HG03442 (cell line): ENCODE data around the gene SF1.

Experiments used
- ATAC-seq: cut with Tn5 transposase; IDR thresholded peaks from one replicate; pipeline ENCODE4 v1.9.1; 2021; ENCODE audit warnings: mild to moderate bottlenecking, moderate library complexity; ENCODE audit not compliant: unreplicated experiment

The SF1 gene

DNA sequence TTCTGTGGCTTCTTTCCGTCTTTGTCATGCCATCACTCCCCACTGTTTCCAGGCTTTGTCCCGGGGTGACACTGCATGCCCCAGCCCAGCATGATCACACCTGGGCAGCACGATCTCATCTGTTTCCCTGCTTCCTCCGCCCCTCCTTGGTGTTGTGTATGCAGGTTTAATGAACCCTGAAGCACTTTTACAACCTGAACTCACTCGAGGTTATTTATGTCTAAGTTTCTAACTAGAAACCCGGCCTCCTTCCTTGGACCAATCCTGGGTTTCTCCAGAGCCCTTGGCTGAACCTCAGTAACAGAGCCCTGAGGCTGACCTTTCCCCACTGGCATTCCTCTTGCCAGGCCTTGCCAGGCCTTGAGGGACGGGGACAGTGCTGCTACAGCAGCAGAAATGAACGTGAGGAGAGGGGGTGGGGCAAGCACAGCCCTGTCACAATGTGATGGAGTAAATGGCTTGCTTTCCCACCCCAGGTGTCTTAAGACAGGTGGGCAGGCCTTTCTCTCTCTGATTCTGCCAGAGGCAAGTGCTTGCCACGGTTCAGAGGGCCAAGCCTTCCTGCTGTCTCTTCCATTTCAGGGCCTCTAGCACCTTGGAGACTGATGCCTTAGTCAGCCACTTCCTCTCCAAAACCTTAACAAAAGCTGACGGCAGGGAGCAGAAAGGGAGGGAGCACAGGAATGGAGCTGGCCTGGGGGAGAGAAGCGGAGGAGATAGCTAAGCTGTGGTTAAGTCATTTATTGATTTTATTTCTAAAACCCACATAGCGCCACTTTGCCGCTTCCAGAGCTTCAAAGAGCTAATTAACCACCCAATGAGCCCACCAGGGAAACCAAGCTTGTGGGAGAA, 15.4 kb downstream of the SF1 start:
- ATAC-seq, result no peak

DNA sequence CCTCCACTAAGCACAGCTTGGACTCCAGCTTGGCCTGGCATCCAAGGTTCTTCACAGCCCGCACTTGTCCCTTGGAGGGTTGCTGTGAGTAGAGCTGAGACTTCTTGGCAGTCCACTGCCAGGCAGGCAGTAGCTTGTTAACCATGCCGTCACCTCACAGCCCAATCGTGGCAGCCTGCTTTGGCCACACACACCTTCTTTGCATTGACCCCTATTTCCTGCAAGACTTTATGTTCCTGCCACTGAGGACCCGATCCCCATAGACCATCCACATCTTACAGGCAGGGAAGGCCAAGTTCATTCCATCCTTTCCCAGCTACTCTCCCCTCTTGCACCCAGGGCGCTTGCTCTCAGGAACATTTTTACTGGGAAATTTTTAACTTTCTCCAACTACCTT, 16.1 kb downstream of the SF1 start:
- ATAC-seq, result no peak

DNA sequence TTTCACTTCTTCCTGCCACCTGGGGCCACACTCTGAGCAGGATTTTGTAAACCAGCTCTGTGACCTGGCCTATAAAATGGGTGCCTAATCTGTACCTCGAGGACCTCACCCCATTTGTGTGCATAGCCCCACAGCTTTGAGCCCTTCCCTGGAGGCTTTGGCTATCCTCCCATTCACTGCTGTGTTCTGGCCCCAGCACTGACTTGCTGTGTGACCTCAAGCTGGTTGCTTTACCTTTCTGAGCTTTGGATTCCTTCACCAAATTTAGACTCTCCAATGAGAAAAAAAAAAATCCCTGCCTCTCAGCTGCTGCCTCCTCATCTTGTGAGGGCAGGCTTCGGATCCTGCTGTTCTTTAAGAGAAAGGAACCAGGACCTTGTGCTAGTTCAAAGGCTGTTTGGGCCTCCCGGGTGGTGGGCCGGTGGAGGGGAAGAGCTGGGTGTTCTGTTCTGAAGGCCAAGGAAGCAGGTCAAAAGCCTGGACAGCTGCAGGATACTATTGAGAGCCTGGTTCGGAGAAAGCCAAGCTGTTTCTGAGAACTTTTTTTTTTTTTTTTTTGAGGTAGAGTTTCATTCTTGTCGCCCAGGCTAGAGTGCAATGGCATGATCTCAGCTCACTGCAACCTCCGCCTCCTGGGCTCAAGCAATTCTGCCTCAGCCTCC, 17.5 kb downstream of the SF1 start:
- no peak for ATAC-seq

DNA sequence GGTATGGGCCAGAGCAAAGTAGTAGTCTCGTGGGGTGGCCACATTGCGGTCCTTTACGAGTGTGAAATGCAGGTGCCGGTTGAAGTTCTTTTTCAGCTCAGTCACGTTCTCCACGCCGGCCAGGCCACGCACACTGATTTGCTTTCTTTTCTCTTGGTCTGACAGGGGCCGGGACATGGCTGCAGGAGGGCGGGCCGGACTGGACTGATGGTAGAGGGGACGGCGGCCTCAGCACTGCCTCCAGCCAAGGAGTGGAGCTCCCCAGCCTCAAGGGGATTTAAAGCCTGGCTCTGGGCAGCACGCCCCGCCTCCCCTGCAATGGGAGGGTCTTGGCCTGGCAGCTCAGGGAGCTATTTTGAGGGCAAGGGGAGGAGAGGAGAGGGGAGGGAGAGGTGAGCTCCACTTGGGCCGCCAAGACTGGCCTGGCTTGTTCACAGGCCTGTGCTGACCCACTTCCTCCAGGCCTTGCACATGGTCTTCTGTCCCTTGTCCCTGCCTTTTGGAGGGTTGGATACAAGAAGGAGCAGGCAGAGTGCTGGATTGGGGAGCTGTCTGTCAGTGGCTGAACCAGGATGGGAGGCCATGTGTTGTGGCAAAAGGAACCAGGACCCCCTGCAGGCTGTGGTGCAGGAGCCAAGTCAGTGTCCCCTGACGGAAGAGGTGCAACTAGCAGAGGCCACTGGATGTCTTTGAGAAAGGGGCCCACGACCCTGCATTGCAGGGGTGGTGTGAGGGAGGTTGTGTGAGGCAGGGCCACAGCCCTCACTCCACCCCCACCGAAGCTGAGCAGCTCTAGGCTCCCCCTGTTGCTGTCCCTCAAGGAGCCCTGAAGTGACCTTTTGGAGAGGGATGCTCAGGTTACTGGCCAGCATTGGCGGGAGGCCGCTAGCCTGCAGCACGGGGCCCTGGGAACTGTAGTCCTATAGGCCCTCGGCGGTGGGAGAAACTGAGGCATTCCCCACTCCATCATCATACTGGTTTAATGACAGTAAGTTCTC, 18.3 kb downstream of the SF1 start, which contains the start of gene PYGM:
Gene PYGM (minus strand): TSS at position 253 of the 998 bp plus-strand sequence. CDS start 76 bp downstream, at position 177.
- ATAC-seq, result no peak

DNA sequence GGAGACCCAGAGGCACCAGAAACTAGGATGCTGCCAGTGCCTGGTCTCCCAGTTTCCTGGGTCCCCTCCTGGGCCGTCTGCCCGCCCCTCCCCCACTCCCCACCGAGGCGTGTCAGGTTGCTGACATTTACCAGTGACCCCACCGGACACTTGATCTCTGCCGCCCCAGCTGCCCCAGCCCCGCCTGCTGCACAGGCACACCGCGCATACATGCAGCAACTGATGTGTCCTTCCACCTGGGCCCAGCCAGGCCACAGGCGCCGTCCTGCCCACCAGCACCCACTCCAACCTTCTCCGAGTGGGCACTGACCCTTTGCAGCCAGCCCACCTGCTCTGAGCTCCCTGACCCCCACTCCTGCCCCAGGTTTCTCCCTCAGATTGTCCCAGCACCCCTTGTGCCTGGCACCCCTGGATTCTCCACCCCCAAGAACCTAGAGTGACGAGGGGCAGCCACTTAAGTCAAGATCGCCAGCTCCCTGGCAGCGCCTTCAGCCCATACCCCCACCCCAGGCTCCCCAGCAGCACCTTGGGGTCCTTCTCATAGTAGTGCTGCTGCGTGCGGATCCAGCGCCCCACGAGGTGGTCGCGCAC, 19.1 kb downstream of the SF1 start:
- no peak for ATAC-seq

DNA sequence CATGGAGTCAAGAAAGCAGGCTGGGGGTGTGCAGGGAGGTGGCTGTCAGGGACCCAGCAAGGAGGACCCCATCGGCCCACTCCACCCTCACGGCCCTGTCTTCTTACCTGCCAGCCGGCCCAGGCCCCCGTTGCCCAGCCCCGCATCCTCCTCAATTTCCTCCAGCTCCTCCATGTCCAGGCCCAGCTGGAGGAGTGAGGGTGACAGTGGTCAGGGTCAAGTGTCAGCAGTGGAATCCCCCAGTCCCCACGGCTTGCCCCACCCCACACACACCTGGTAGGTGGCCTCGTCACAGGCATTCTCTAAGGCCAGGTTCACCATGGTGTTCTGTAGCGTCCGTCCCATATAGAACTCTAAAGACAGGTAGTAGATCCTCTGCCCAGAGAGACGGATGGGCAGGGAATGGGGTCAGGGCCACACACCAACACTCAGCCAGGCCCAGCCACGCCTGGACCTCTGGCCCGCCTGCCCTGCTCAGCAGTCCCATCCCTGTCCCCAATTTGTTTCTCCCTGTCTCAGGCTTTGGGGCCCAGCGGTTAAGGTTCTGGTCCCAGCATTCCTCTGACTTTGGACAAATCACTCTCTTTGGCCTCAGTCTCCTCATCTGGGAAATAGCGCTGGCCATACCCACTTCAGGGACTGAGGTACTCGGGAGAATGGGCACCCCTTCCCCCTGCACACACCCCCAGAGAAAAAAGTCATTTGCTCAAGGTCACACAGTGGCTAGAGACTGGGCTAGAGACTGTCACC, 19.8 kb downstream of the SF1 start:
- no peak for ATAC-seq

DNA sequence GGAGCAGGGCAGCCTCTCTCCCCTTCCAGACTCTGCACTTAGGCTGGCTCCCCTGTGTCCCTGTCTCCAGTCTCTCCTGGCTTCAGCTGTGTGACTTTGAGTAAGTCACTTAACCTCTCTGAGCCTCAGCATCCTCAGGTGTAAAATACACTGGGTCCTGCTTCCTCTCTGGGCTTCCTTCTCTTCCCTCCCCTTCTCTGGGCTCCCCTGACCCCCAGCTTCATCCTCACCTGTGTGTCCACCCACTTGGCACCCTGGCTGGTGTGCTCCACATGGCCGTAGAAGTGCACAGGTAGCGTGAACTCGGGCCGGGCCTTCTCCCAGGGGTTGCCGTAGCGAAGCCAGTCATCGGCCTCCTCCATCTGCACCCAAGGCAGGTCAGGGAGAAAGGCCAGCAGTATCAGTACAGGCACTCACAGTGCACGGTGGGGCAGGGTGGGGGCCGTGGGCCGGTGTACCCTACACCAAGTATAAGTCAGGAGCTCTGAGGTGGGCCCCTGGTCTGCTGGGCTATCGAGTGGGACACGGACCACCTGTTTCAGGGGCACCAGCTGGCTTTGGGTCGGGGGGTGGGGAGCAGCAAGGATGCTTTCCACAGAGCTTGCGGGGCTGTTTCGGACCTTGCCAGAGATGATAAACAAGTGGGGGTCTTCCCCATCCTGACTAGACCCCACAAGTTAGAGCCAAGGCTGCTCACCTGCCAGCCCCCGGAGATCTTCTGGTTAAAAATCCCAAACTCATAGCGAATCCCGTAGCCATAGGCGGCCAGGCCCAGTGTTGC, 20.6 kb downstream of the SF1 start:
- ATAC-seq, result no peak

DNA sequence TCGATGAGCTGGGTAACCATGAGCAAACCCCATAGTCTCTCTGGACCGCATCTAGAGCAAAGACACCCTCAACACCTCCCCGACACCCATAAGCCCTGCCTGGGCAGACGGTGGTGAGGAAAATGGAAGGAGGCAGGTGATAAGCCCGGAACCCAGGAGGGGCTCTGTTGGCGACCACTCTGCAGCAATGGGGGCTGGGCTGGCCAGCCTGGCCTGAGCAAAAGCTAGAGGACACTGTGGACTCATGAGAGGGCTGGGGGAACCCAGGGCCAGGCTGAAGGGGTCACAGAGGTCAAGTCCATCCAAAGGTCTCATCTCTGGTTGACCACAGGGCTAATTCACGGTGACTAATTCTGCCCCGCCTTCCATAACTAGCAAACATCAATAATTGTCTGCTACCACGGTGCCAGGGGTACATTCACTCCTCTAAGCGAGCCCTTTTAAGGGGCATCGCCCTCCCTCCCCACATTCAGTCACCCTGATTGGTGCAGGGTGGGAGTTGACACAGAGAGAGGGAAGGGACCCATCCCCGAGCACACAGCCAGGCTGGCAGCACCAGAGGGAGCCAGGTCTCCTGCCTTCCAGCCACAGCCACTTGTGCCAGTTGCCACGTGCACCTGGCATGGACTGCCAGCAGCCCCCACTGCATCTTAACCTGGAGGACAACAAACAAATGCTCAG, 22.5 kb downstream of the SF1 start:
- ATAC-seq, result no peak

DNA sequence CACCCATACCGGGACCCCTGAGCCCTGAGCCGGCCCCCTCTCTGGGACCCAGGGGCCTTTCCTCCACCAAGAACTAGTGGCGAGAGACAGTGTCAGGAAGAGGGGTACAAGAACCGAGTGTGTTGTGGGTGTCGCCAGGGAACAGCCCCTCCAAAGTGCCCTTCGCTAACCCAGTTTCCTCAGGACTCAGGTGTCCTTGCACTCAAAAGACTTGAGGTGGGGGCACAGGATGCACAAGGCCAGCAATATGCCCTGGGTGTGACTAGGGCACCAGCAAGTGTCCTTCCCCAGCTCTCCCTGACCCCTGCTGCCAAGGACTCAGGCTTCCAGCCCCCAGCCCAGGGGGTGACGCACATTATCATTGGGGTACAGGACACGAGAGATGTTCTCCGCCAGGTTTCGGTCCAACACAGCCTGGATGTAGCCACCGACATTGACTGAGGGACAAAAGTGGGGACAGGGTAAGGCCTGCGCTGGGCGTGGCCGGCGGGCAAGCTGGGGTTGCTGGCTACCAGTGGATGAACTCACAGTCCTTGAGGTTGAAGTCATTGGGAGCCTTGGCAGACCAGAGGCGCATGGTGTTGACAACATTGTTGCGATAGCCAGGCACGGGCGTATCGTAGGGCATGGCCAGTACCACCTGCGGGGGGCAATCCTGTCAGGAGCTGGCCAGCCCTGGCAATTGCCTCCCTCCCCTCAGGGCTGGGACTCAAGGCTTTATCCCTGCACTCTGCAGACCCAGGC, 23.3 kb downstream of the SF1 start:
- ATAC-seq, result no peak

DNA sequence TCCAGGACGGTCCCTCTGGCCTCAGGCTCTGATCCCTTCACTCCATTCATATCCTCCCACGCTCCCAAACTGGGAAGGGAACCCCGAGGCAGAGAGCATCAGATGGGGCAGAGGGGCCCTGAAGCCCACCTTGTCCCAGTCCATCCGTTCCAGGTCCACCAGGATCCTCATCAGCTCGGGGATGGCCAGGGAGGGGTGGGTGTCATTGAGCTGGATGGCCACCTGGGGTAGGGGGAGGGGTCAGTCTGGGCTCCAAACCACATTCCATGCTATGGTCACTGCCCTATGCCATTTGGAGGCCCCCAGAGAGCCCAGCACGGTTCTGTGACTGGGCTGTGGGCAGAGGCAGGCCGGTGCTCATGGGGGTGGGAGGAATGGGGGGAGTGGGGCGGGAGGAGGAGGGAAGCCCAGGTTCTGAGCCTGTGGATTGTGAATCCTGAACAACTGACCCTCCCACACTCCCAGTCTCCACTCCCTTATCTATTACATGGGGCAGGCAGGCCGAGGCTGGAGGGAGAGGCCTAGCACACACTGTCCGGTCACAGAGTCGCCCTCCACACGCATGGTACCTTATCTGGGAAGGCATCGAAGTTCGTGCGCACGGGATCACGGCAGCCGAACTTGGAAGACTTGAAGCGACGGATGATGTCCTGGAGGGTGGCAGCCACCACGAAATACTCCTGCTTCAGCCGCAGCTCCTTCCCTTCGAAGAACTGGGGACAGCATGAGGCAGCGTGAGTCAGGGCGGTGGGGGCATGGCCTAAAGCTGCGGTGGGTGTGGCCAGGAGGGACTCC, 24.0 kb downstream of the SF1 start:
- ATAC-seq, result no peak

DNA sequence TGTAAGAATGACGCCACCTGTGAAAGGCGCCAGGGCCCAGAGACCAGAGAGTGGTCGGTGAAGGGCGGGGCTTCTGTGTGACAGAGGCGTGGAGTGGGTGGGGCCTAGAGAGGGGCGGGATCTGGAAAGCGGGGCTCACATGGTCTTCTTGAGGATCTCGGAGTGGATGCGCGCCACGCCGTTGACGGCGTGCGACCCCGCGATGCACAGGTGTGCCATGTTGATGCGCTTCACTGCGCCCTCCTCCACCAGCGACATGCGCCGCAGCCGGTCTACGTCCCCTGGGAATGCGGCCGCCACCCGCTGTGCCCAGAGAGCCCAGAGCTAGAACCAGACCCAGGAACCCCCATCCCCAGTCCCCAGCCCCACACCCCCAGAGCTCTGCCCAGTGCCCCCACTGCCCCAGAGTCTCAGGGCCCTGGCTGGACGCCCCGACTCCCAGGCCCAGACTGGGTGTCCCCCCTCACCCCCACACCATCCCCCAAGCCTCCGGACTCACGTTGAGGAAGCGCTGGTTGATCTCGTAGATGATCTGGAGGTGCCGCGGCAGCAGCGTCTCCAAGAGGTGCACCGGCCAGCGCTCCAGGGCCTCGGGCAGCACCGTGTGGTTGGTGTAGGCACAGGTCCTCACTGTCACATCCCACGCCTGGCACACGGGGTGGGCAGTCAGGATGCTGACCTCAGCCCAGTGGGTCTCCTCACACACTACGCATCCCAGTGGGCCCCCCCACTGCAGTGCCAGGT, 24.8 kb downstream of the SF1 start:
- no peak for ATAC-seq

DNA sequence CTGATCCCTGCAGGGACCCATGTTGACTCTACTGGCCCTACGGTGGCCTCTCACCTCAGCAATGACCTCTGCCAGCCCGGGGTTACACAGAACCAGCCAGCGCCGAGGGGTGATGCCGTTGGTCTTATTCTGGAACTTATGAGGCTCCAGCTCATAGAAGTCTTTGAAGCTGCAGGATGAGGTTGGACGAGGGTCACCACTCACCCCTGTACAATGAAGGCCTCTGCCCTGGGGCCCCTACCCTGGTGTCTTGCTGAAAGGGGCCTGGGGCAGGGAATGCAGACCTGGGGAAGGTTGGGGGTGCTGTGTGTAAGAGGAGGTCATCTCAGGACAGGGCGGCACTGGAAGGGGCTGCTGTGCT, 25.3 kb downstream of the SF1 start:
- no peak for ATAC-seq

DNA sequence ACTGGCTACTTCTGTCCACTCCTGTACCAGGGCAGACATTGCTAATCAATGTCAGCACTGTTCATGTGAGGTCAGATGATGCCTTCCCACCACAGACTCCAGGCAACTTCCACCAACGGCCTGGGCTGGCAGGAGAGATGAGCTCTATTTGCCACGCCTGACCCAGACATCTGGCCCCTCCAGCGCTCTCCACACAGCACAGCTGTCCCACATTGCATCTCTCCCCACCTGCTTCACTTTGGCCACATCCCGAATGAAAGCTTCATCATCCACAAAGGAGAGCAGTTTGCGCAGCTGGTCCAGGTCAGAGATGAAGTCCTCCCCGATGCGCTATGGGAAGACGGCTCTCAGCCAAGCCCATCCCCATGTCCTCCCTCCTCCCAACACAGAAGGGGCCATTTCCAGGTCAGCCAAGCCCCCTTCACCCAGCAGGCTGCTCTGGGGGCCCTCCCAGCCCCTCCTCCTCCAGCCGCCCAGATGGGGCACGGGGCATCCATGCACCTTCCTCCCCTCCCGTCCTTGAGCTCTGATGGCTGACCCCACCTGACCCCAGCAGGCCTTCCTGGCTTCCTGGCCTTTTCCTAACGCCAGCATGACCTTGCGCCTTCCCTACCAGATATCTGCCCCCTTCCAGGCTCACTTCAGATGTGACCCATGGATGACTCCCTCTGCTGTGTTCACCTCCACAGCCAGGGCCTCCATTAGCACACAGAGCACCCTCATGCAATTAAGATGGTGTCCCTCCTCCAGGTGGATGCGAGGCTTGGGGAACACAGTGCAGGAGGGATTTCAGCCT, 26.0 kb downstream of the SF1 start:
- ATAC-seq, result no peak

DNA sequence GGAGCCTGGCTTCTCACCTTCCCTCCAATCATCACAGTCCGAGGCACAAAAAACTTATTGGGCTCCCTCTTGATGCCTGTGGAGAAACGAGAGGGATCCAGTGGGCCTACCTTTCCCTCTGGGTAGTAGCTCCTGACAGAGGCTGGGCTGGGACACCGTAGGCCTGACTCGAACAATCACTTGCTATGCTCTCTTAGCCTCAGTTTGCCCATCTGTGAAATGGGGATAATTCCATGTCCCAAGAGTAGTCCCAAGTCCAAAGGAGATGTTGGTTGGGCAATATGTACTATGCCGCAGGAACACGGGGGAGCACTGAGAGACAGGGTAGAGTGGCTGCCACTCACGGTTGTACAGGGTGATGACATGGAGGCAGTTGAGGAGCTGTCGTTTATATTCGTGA, 26.8 kb downstream of the SF1 start:
- ATAC-seq, result no peak

DNA sequence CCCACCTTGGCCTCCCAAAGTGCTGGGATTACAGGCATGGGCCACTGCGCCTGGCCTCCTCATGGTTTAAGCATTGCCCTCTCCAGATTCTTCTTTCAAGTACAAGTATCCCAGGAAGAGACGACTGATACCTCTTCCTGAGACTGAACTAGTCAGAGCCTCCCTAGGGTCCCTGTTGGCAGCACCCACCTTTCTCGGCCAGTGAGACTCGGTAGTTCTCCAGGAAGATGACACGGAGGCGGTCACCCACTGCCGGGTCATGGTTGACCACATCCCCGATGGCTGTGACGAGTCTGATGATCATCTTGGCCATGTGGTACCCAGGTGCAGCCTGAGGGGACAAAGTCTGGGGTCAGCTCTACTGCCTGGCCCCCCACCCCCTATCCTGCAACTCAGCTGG, 27.2 kb downstream of the SF1 start:
- no peak for ATAC-seq
